Nephron (organoid): ENCODE results near the gene ASTN2.

Experiments
- H3K27ac Mint-ChIP-seq, 3 experiments: 2 replicates each; pipeline ENCODE4 v1.8.0; 2020; ENCODE audit warnings: mixed read lengths in 3 of 3, mild to moderate bottlenecking in 2 of 3, moderate library complexity in 1 of 3
- H3K27me3 Mint-ChIP-seq: 2 replicates; pipeline ENCODE4 v1.8.0; 2021; ENCODE audit warnings: low read depth, mild to moderate bottlenecking, moderate library complexity, mixed read lengths
- H3K36me3 Mint-ChIP-seq: 2 replicates; pipeline ENCODE4 v1.8.0; 2020; ENCODE audit warnings: low read depth, mixed read lengths
- H3K4me1 Mint-ChIP-seq: 2 replicates; pipeline ENCODE4 v1.8.0; 2020; ENCODE audit warnings: mixed read lengths
- H3K4me3 Mint-ChIP-seq, 3 experiments: 2 replicates each; pipeline ENCODE4 v1.8.0; 2020; ENCODE audit warnings: mild to moderate bottlenecking in 3 of 3, mixed read lengths in 3 of 3, moderate library complexity in 2 of 3
- H3K9me3 Mint-ChIP-seq: 2 replicates; pipeline ENCODE4 v1.8.0; 2020; ENCODE audit warnings: mixed read lengths
- TF ChIP-seq, protein P1 (sequence below), 3 experiments: fragments of 200-600 bp; sonication (generic); IDR thresholded peaks; one replicate each; pipeline ENCODE4 v1.5.0; 2021; ENCODE audit warnings: antibody characterized with exemption in 3 of 3; ENCODE audit not compliant: unreplicated experiment in 3 of 3

Gene ASTN2

DNA sequence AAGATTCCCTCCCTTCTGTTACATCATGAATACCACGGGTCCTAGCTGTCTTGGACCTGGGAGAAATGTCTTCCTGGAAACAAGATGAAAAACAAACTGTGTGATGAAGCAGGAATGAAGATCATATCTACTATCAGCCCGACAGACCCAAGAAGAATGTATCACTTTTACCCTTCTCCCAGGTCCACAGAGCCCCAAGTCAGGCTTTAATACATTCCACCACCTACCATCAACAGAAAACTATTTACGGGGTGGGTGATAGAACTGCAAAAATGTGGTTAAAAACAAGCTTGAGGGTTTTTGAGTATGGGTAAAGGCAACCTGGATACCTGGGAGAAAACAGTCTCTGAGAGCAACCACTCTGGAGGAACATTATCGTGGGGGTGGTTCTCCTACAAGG, 400.8 kb downstream of the ASTN2 start:
- H3K36me3 Mint-ChIP-seq, result no peaks in the 10 kb centered on the region
- TF ChIP-seq, protein P1, sequence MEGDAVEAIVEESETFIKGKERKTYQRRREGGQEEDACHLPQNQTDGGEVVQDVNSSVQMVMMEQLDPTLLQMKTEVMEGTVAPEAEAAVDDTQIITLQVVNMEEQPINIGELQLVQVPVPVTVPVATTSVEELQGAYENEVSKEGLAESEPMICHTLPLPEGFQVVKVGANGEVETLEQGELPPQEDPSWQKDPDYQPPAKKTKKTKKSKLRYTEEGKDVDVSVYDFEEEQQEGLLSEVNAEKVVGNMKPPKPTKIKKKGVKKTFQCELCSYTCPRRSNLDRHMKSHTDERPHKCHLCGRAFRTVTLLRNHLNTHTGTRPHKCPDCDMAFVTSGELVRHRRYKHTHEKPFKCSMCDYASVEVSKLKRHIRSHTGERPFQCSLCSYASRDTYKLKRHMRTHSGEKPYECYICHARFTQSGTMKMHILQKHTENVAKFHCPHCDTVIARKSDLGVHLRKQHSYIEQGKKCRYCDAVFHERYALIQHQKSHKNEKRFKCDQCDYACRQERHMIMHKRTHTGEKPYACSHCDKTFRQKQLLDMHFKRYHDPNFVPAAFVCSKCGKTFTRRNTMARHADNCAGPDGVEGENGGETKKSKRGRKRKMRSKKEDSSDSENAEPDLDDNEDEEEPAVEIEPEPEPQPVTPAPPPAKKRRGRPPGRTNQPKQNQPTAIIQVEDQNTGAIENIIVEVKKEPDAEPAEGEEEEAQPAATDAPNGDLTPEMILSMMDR (IDR thresholded peaks at IDR 0.05; ENCODE audit: unreplicated experiment in 3 of 3), result no peak
- H3K4me3 Mint-ChIP-seq, result no peak overlapping the region
- no peak overlapping the region for H3K27ac Mint-ChIP-seq
- H3K4me1 Mint-ChIP-seq, result peaks cover 11% of the 10 kb centered on the region
- peaks cover 7% of the 10 kb centered on the region for H3K27me3 Mint-ChIP-seq
- no peaks in the 10 kb centered on the region for H3K9me3 Mint-ChIP-seq

DNA sequence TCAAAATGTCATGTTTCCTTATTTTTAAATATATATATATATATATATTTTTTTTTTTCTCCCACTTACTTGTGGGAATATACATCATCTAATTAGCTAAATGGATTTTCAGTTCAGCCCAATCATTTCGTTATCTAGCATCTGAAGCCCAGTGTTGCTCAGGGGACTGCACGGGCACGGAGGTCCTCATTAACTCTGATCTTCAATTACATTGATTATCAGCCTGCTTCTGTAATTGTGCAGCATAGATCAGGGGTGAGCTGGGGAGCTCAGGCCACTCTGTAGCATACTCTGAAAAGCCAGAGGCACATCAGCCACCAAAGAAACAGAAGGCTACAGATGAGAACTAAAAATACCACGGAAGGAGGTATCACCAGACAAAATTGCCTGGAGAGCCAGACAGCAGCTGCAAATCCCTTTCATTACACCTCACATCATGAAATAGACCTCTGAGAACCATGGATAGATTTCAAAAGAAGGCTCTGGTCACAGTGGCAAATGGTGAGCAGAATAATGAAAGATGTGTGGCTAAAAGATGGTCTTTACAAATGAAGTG, 401.3 kb downstream of the ASTN2 start:
- H3K27ac Mint-ChIP-seq, result no peak overlapping the region
- H3K4me1 Mint-ChIP-seq, result peaks cover 11% of the 10 kb centered on the region
- H3K36me3 Mint-ChIP-seq, result no peaks in the 10 kb centered on the region
- TF ChIP-seq, protein P1 (IDR thresholded peaks at IDR 0.05; ENCODE audit: unreplicated experiment in 3 of 3), result no peak
- no peaks in the 10 kb centered on the region for H3K9me3 Mint-ChIP-seq
- H3K27me3 Mint-ChIP-seq, result peaks cover 7% of the 10 kb centered on the region
- no peak overlapping the region for H3K4me3 Mint-ChIP-seq

DNA sequence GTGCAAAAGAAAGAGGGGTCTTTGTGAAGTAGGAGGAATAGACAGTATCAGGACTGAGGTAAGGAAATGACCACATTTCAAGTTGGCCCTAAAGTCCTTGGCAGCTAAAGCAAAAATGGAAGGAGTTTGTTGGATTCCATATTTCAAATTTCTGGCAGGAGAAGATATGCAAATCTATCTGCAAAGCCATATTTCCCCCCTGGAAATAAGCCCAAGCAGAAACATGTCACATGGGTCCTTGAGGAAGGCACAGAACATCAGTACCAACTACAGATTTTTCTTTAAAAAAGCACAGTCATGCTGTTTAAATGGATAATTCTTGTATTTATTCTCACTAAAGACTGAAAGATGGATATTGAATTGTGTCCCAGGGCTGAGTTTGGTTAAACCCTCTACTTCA, 404.8 kb downstream of the ASTN2 start:
- H3K27me3 Mint-ChIP-seq, result peaks cover 4% of the 10 kb centered on the region
- TF ChIP-seq, protein P1 (IDR thresholded peaks at IDR 0.05; ENCODE audit: unreplicated experiment in 3 of 3), result no peak
- no peak overlapping the region for H3K4me3 Mint-ChIP-seq
- no peaks in the 10 kb centered on the region for H3K36me3 Mint-ChIP-seq
- H3K9me3 Mint-ChIP-seq, result no peaks in the 10 kb centered on the region
- peaks cover 11% of the 10 kb centered on the region for H3K4me1 Mint-ChIP-seq
- no peak overlapping the region for H3K27ac Mint-ChIP-seq

DNA sequence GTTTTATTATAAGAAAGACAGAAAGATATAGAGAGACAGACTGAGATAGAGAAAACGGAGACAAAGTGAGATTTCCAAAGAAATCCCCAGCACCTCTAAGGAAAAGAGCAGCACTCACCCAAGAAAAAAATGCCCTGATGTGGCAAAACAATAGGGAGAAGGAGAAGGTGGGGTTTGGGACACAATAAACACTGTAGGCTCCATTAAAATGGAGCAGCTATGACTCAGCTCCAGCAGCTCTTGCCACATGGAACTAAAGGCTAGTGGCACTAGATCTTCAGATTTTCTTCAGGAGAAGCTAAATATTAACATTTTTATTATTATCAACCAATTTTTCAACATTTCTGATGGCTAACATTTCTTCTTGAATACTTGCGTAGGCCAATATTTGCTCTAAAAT, 406.0 kb downstream of the ASTN2 start:
- H3K36me3 Mint-ChIP-seq, result no peaks in the 10 kb centered on the region
- H3K9me3 Mint-ChIP-seq, result no peaks in the 10 kb centered on the region
- H3K4me3 Mint-ChIP-seq, result no peak overlapping the region
- TF ChIP-seq, protein P1 (IDR thresholded peaks at IDR 0.05; ENCODE audit: unreplicated experiment in 3 of 3), result no peak
- H3K4me1 Mint-ChIP-seq, result peaks cover 10% of the 10 kb centered on the region
- no peak overlapping the region for H3K27ac Mint-ChIP-seq
- H3K27me3 Mint-ChIP-seq, result peaks cover 4% of the 10 kb centered on the region

DNA sequence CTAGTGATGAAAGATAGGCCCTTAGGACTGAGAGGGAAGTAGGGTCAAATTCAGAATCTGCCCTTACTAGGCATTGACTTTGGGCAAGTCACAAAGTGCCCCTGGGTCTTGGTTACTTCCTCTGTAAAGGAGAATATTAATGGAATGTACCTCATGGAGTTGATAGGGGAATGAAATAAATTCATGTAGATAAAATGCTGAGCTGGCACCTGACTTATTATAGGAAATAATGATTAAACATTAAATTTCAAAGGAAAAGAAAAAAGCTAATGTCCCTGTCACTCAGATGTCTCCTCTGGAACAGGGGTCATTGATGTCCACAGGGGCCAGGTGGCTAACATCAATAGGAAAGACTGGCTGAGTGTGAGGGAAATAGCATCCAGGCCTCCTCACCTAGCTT, 406.4 kb downstream of the ASTN2 start:
- no peaks in the 10 kb centered on the region for H3K36me3 Mint-ChIP-seq
- H3K27ac Mint-ChIP-seq, result no peak overlapping the region
- no peaks in the 10 kb centered on the region for H3K9me3 Mint-ChIP-seq
- H3K4me3 Mint-ChIP-seq, result no peak overlapping the region
- peaks cover 4% of the 10 kb centered on the region for H3K27me3 Mint-ChIP-seq
- peaks cover 6% of the 10 kb centered on the region for H3K4me1 Mint-ChIP-seq
- TF ChIP-seq, protein P1 (IDR thresholded peaks at IDR 0.05; ENCODE audit: unreplicated experiment in 3 of 3), result no peak

DNA sequence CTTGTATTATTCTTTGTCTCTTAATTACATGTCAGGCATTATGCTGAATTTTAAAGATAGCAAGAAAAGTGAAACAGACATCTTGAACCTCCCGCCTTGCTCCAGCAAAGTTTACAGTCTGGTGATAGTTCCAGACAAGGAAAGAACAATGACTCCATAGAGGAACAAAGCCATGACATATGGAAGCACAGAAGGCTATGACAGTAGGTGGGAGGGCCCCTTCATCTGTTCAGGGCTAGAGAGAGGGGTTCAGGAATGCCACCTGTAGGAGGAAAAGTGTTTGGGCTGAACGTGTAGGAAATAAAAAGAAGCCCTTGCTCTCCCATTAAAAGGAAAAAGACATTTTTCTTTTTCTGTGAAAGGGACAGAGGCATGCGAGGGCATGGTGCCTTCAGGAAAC, 412.2 kb downstream of the ASTN2 start:
- Mint-ChIP-seq H3K9me3 (no peaks in the 10 kb centered on the region), H3K36me3 (no peaks in the 10 kb centered on the region), H3K4me3 (no peak overlapping the region), H3K27me3 (no peaks in the 10 kb centered on the region), H3K27ac (no peak overlapping the region), H3K4me1 (no peaks in the 10 kb centered on the region)
- TF ChIP-seq, protein P1 (IDR thresholded peaks at IDR 0.05; ENCODE audit: unreplicated experiment in 3 of 3), result no peak
